Erythroblast (primary cell): ENCODE data around the gene MYO1C.
A peak's percentile ranks its signal among the peaks of the same experiment; 100 is the strongest.

Experiments
- DNase-seq, 2 experiments: peaks; one replicate each; lab custom pipeline; 2025; lab: John Stamatoyannopoulos, UW
- GATA1 ChIP-seq: IDR thresholded peaks from 2 replicates; pipeline ENCODE4 v1.6.1; 2011; ENCODE audit warnings: low read depth, mild to moderate bottlenecking, control low read depth, low read length, moderate library complexity
- POLR2A ChIP-seq: IDR thresholded peaks from 2 replicates; pipeline ENCODE4 v1.6.1; 2011; ENCODE audit warnings: mild to moderate bottlenecking, low read length

Gene MYO1C

DNA sequence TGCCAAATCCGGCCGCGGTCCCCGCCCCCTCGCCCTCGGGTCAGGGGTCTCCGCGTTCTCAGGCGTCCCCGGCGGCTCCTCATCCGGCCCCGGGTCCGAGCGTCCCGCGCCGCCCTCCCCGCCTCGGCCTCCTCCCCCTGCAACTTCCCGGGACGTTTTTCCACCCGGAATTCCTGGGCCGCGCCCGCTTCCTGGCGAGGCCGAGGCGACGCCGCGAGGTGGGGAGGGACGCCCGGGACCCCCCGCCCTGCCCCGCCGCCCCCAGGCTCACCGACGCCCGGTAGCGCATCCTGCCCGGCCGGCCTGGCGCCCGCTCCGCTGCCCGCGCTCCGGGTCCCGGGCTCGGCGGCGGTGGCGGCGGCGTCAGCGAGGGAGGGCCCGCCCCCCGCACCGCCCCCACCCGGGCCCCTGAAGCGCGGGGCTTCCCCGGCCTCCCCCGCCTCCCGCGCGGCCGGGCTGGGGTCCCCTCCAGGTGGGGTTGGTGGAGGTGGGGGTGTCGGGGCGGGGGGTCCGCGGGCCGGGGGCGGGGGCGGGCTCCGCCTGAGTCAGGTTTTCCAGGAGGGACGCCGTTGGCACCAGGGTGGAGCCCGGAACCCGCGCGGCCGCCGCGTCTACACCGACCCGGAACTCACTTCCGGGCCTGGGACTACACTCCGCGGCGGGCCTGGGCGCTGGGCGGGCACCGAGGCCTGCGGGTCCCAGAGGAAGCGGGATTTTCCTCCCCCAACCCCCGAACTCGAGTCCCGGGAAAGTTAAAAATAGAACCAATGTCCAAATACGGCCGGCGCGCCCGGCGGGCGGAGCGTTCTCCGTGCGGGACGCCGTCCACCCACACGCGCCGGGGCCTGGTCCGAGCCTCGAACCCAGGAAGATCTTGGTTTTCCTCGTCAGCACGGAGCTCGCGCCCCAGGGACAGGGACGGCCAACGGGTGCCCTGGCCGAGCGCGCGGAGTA, 6.8 kb downstream of the MYO1C start:
- peak; percentile 53 to 58 for DNase-seq
- TF ChIP-seq POLR2A (peak; percentile 25), GATA1 (no peak)

DNA sequence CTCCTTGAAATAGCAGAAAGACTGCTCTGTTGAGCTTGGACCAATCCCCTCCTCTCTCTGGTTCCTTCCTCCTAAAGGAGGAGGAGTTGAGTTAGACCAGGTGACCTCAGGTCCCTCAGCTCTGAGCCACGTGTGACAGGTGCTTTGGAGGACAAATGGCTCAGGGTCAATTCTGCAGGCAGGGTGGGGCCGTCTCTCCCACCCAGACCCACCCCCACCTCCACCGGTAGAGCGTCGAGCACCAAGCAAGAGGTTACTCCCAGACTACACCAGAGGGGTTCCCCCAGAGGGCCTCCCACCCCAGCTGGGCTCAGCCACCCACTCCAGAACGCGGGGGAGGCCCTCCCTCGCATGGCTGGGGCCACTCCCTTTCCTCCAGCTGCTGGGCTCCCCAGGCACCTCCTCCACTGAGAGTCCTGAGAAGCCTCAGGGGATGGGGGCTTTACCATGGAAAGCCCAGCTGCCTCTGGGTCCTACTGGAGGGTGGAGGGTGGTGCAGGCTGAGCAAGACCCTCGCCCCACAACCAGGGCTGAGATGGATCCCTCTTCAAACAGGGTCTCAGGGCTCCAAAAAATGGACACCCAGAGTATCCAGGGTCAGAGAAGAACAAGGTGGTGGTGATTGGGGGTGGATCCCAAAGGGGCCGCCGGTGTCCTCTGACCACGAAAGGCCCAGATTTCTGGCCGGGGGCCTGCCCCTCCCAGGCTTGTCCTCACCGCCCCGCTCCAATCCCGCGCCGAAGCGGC, 7.6 kb downstream of the MYO1C start:
- DNase-seq: peak; percentile 44 to 46
- TF ChIP-seq GATA1 (no peak), POLR2A (no peak)

DNA sequence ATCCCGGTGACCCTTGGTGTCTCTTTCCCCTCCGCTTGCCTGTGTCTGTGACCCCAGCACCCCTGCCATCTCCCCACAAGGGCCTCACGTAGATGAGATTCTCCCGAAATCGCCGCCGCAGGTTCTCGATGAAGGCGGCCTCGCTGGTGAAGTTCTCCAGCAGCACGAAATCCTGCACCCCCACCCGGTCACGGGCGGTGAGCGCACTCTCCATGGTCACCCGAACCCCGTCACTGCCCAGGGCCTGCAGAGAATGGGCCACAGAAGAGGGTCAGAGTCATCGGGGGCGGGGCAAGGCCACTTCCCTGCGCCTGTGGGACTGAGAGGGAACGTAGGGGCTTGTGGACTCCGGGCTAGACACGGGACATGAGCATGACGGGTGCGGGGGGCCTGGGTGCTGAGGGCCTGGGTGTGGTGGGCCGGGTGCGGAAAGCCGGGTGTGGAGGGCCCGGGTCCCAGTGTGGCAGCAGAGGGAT, 8.4 kb downstream of the MYO1C start:
- no peak for DNase-seq
- TF ChIP-seq GATA1 (no peak), POLR2A (no peak)

DNA sequence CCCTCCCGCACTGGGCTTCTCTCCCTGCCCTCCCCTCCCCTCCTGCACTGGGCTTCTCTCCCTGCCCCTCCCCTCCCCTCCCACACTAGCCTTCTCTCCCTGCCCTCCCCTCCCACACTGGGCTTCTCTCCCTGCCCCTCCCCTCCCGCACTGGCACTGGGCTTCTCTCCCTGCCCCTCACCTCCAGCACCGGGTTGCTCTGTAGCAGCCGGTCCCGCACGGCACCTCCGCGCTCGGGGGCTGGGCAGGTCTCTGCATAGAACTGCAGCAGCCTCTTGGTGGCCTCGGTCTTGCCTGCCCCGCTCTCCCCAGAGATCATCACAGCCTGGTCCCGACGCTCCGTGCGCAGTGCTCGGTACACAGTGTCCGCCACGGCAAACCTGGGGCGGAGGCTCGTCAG, 9.8 kb downstream of the MYO1C start:
- TF ChIP-seq POLR2A (no peak), GATA1 (no peak)
- no peak for DNase-seq

DNA sequence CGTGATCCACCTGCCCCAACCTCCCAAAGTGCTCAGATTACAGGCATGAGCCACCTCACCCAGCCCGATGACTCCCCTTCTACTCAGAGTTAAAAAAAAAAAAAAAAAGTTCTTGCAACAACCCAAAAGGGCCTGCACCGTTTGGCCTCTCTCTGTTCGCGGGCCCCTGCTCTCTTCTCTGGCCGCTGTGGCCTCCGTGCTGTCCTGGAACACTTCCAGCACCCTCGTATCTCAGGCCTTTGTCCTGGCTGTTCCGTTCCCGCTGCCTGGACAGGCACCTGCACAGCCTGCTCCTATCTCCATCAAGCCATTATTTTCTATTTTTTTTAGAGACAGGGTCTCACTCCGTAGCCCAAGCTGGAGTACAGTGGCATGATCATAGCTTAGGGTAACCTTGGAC, 10.8 kb downstream of the MYO1C start:
- no peak for DNase-seq
- TF ChIP-seq POLR2A: no peak
- TF ChIP-seq GATA1: no peak

DNA sequence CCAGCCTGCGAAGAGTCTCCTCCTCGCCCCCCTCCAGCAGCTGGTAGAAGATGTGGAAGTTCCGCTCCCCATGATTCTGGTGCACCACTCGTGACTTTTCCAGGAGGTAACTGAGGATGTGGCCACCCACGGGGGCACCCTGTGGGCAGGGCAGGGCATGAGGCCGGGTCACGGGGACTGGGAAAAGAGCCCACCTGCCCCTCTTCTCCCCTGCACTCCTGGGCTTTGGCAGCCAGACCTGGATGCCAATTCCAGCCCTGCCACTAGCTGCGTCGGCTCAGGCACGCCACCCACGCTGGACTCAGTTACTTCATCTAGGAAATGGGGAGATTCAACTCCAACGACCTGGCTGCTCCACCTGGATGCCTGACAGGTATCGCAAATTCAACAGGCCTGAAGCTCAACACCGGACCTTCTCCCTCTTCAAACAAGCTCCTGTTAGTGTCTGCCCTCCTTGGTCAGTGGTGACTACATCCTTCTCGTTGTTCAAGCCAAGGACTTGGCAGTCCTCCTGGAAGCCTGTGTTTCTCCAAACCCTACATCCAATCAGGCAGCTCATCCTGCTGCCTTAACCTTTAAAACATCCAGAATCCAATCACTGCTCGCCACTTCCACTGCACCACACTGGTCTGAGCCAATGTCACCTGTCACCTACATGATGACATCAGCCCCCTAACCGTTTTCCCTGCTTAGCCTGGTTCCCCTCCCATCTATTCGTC, 11.6 kb downstream of the MYO1C start:
- no peak for DNase-seq
- no peak for TF ChIP-seq GATA1
- no peak for TF ChIP-seq POLR2A

DNA sequence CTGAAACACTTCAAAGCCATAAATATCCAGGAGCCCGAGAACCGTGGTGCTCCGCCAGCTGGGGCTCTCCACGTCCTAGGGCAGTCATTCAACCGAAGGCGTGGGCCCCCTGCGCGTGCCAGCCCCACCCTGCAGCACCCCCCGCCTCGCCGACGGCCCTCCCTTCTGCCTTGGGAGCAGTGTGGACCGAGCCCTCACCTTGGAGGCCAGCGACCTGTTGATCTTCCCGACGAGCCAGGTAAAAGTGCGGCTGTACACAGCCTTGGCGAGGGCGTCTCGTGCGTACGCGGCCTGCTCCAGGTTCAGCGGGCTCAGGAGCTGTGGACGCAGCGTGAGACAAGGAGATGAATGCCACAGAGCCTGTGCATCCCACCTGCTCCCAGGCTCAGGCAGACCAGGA, 14.1 kb downstream of the MYO1C start:
- DNase-seq: no peak
- TF ChIP-seq GATA1 (no peak), POLR2A (no peak)

DNA sequence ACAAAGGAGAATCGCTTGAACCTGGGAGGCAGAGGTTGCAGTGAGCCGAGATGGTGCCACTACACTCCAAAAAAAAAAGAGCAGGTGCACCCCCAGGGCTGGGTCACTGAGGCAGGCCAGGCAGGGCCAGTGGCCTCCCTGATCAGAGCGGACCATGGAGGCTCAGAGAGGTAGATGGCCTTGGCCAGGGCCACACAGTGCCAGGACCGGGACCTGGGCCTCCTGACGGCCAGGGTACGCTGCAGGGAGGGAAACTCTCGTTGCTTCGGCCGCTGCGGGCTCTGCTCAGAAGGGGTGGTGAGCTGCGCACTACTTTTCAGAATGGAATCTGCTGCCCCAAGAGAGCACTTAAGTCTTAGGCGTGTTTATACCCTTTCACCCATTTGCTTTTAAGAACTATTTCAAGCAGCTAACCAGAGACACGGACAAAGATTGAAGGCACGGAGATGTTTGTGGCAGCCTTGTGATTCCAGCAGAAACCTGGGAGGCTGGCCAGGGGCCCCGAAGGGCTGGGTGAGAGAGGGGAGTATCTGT, 17.1 kb downstream of the MYO1C start:
- no peak for DNase-seq
- TF ChIP-seq POLR2A: no peak
- no peak for TF ChIP-seq GATA1

DNA sequence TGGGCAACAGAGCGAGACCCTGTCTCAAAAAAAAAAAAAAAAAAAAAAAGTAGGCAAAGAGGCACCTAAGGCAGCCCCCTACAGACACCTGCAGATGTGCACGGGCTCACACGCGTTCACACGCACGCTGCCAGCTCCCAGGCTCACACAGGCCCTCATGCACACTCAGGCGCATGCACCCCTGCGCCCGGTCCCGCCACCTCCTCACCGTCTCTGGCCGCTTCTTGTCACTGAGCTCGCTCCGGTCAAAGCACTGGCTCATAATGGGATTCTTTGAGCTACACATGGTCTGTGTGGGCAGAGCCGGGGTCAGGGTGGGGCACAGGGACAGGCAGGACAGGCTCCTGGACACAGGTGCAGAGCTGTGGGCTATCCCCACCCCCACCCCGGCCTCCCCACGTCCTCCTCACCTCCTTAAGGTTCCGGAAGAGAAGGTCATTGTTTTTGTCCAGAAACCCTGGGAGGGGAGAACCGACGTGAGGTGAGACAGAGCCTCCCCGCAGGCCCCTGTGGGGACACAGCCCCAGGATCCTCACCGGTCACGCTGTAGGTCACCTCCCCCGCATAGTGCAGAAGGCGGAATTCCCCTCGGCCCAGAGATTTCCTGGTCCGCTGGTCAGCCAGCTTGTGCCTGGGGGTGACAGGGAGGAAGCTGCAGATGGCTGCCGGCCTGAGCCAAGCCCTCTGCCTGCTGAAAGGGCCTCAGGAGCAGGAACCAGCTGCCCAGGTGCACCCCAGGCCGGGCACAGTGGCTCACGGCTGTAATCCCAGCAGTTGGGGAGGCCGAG, 17.9 kb downstream of the MYO1C start:
- no peak for DNase-seq
- TF ChIP-seq GATA1 (no peak), POLR2A (no peak)

DNA sequence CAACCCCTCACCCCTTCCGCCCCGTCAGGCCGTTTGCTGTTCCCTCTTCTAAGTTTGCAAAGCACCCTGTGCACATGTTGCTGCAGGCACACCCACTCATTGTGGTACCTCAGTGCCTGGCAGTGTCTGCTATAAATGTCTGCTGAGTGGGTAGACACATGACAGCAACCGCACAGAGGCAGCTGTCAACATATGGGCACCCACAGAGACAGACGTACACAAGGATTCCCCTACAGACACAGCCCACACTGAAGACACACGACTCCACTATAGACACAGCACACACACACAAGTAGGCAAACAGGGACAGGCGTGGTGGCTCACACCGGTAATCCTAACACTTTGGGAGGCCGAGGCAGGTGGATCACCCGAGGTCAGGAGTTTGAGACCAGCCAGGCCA, 18.6 kb downstream of the MYO1C start:
- TF ChIP-seq POLR2A (no peak), GATA1 (no peak)
- DNase-seq: no peak

DNA sequence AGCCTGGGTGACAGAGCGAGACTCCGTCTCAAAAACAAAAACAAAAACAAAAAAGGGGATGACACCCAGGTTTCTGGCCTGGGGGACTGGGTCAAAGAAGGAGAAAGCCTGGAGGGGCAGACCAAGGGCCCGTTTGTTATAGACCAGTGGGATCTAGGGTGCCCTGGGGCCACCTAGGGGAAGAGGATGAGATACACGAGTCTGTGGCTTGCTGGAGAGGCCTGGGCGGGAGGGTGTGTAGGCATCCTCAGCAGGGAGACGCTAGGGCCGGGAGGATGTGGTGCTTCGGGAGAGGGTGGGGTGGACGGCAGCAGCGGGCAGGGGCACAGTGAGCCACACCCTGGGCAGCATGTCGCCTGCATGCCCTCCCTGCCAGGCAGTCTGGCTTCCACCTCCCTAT, 19.3 kb downstream of the MYO1C start:
- no peak for TF ChIP-seq POLR2A
- TF ChIP-seq GATA1: no peak
- DNase-seq: no peak
